MM.1S (cell line): ENCODE data around the gene SELENOO.

Experiments
- DNase-seq: peaks from one replicate; pipeline ENCODE4 v3.0.0-alpha.2; 2015
- H2AFZ ChIP-seq: fragments of 300-600 bp; sonication (generic); 2 replicates; pipeline ENCODE4 v1.6.0; 2016; ENCODE audit warnings: antibody characterized with exemption, low read length
- H3F3A ChIP-seq: fragments of 300-600 bp; sonication (generic); 2 replicates; pipeline ENCODE4 v1.6.1; 2016; ENCODE audit warnings: mild to moderate bottlenecking, antibody characterized with exemption, low read length, moderate library complexity, mixed read lengths; ENCODE audit not compliant: insufficient read depth
- H3K27ac ChIP-seq: fragments of 300-600 bp; sonication (generic); 2 replicates; pipeline ENCODE4 v1.5.1; 2016; ENCODE audit warnings: mild to moderate bottlenecking, low read length
- H3K27me3 ChIP-seq: fragments of 300-600 bp; sonication (generic); replicated peaks from 2 replicates; pipeline ENCODE4 v1.6.0; 2016; ENCODE audit warnings: low read length; ENCODE audit not compliant: insufficient read depth
- H3K36me3 ChIP-seq: fragments of 300-600 bp; sonication (generic); replicated peaks from 2 replicates; pipeline ENCODE4 v1.6.1; 2016; ENCODE audit warnings: mild to moderate bottlenecking, low read length, mixed read lengths; ENCODE audit not compliant: insufficient read depth
- H3K4me1 ChIP-seq: fragments of 300-600 bp; sonication (generic); 2 replicates; pipeline ENCODE4 v1.6.1; 2016; ENCODE audit warnings: low read length, mixed read lengths
- H3K4me2 ChIP-seq: fragments of 300-600 bp; sonication (generic); 2 replicates; pipeline ENCODE4 v1.6.0; 2016; ENCODE audit warnings: low read depth, low read length
- H3K4me3 ChIP-seq: fragments of 300-600 bp; sonication (generic); 2 replicates; pipeline ENCODE4 v1.5.1; 2016; ENCODE audit warnings: low read length, mixed read lengths
- H3K79me2 ChIP-seq: fragments of 300-600 bp; sonication (generic); 2 replicates; pipeline ENCODE4 v1.6.1; 2016; ENCODE audit warnings: mixed run types, low read length, mixed read lengths
- H3K9ac ChIP-seq: fragments of 300-600 bp; sonication (generic); 2 replicates; pipeline ENCODE4 v1.6.1; 2016; ENCODE audit warnings: low read length, mixed read lengths
- H3K9me2 ChIP-seq: fragments of 300-600 bp; sonication (generic); replicated peaks from 2 replicates; pipeline ENCODE4 v1.6.1; 2016; ENCODE audit warnings: mild to moderate bottlenecking, low read length, mixed read lengths; ENCODE audit not compliant: insufficient read depth
- H3K9me3 ChIP-seq: fragments of 300-600 bp; sonication (generic); replicated peaks from 2 replicates; pipeline ENCODE4 v1.6.1; 2016; ENCODE audit warnings: mild to moderate bottlenecking, low read length, mixed read lengths; ENCODE audit not compliant: insufficient read depth
- H4K20me1 ChIP-seq: fragments of 300-600 bp; sonication (generic); 2 replicates; pipeline ENCODE4 v1.6.1; 2016; ENCODE audit warnings: mild to moderate bottlenecking, low read length, moderate library complexity, mixed read lengths; ENCODE audit not compliant: insufficient read depth
- EZH2 ChIP-seq: fragments of 300-600 bp; sonication (generic); optimal IDR thresholded peaks from 2 replicates; pipeline ENCODE3; 2017; ENCODE audit warnings: low read depth, mild to moderate bottlenecking, antibody characterized with exemption, low read length, mixed read lengths
- EZH2phosphoT487 ChIP-seq: fragments of 300-600 bp; sonication (generic); IDR thresholded peaks from 2 replicates; pipeline ENCODE4 v1.6.1; 2018; ENCODE audit warnings: antibody characterized with exemption, low read length
- TF ChIP-seq, protein P1 (sequence below): fragments of 300-600 bp; sonication (generic); IDR thresholded peaks from 2 replicates; pipeline ENCODE4 v1.5.1; 2016; ENCODE audit warnings: antibody characterized with exemption, low read length, mixed read lengths

SELENOO gene

DNA sequence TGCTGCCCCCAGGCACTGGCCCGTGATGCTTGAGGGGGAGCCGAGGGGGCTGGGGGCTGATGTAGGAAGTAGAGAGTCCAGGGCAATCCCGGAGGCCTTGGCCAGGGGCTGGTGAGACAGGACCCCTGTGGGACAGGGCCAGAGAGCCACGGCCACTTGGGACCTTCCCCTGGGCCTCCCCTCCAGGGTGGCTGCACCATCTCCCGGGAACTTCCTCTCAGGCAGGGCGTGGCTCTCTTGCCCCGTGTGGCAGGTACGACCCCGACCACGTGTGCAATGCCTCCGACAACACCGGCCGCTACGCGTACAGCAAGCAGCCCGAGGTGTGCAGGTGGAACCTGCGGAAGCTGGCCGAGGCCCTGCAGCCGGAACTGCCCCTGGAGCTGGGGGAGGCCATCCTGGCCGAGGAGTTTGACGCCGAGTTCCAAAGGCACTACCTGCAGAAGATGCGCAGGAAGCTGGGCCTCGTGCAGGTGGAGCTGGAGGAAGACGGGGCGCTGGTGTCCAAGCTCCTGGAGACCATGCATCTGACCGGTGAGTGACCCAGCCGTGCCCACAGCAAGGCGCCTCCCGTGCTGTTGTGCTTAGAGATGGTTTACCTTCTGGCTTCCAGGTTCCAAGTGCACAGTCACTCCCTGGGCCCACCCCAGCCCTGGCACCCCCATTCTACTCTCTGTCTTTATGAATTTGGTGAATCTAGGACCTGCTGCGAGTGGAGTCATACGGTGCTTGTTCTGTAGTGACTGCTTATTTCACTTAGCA is 9.7 kb downstream of the SELENOO start:
- no peaks in the 10 kb centered on the region for H3K9me2 ChIP-seq
- peaks cover 20% of the 10 kb centered on the region for H3K79me2 ChIP-seq
- no peaks in the 10 kb centered on the region for H3F3A ChIP-seq
- no peak overlapping the region for H3K4me3 ChIP-seq
- TF ChIP-seq, protein P1, sequence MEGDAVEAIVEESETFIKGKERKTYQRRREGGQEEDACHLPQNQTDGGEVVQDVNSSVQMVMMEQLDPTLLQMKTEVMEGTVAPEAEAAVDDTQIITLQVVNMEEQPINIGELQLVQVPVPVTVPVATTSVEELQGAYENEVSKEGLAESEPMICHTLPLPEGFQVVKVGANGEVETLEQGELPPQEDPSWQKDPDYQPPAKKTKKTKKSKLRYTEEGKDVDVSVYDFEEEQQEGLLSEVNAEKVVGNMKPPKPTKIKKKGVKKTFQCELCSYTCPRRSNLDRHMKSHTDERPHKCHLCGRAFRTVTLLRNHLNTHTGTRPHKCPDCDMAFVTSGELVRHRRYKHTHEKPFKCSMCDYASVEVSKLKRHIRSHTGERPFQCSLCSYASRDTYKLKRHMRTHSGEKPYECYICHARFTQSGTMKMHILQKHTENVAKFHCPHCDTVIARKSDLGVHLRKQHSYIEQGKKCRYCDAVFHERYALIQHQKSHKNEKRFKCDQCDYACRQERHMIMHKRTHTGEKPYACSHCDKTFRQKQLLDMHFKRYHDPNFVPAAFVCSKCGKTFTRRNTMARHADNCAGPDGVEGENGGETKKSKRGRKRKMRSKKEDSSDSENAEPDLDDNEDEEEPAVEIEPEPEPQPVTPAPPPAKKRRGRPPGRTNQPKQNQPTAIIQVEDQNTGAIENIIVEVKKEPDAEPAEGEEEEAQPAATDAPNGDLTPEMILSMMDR = no peak
- TF ChIP-seq EZH2phosphoT487 (no peak), EZH2 (no peak)
- H3K4me2 ChIP-seq = no peak overlapping the region
- DNase-seq = no peak
- no peaks in the 10 kb centered on the region for H4K20me1 ChIP-seq
- no peaks in the 10 kb centered on the region for H3K27me3 ChIP-seq
- H3K9ac ChIP-seq = no peak overlapping the region
- no peaks in the 10 kb centered on the region for H3K4me1 ChIP-seq
- no peak overlapping the region for H3K27ac ChIP-seq
- H3K36me3 ChIP-seq = no peaks in the 10 kb centered on the region; the same call in 1 of the 2 replicates
- H2AFZ ChIP-seq = no peak overlapping the region
- no peaks in the 10 kb centered on the region for H3K9me3 ChIP-seq

DNA sequence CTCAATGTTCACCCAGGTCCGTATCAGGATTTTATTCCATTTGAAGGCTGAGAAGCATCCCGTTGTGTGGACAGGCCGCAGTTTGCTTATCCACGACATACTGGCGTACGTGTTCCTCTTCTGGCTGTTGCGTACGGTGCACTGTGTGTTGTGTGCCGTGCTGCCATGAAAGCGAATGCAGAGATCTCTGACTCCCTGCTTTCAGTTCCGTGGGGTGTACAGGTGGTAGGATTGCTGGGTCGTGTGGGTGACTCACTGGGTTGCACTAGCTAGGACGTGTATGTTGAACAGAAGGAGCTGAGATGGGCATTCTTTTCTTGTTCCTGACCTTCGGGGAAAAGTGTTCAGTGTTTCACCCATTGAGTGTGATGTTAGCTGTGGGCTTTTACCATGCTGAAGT is 10.3 kb downstream of the SELENOO start:
- Histone ChIP-seq H2AFZ (no peak overlapping the region), H3K27me3 (no peaks in the 10 kb centered on the region), H4K20me1 (no peaks in the 10 kb centered on the region), H3K9me2 (no peaks in the 10 kb centered on the region), H3K4me3 (no peak overlapping the region), H3K36me3 (no peaks in the 10 kb centered on the region; the same call in 1 of the 2 replicates), H3K4me2 (no peak overlapping the region), H3K4me1 (no peaks in the 10 kb centered on the region), H3K9me3 (no peaks in the 10 kb centered on the region), H3K79me2 (peaks cover 20% of the 10 kb centered on the region), H3K27ac (no peak overlapping the region), H3F3A (no peaks in the 10 kb centered on the region), H3K9ac (no peak overlapping the region)
- TF ChIP-seq EZH2phosphoT487 (no peak), EZH2 (no peak)
- TF ChIP-seq, protein P1 = no peak
- no peak for DNase-seq

DNA sequence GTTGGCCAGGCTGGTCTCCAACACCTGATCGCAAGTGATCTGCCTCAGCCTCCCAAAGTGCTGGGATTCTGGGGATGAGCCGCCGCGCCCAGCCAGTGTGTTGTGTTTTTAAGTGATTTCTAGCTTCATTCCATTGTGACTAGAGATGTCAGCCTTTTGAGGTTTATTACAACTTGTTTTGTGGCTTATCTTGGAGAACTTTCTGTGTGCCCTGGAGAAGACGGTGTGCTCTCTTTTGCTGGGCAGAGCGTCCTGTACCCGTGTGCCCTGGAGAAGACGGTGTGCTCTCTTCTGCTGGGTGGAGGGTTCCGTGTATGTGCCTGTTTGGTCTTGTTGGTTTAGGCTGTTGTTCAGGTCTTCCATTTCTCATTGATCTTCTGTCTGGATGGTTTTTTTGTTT is 12.5 kb downstream of the SELENOO start:
- H3F3A ChIP-seq = no peaks in the 10 kb centered on the region
- no peak overlapping the region for H3K4me2 ChIP-seq
- H4K20me1 ChIP-seq = no peaks in the 10 kb centered on the region
- H3K27me3 ChIP-seq = no peaks in the 10 kb centered on the region
- no peaks in the 10 kb centered on the region for H3K9me3 ChIP-seq
- H3K4me1 ChIP-seq = no peaks in the 10 kb centered on the region
- no peaks in the 10 kb centered on the region for H3K9me2 ChIP-seq
- no peak for DNase-seq
- H3K27ac ChIP-seq = no peak overlapping the region
- H3K79me2 ChIP-seq = peaks cover 20% of the 10 kb centered on the region
- no peak overlapping the region for H3K4me3 ChIP-seq
- H3K9ac ChIP-seq = no peak overlapping the region
- TF ChIP-seq, protein P1 = no peak
- TF ChIP-seq EZH2phosphoT487 (no peak), EZH2 (no peak)
- no peaks in the 10 kb centered on the region; the same call in 1 of the 2 replicates for H3K36me3 ChIP-seq
- no peak overlapping the region for H2AFZ ChIP-seq
